Activated naive CD4-positive, alpha-beta T cell treated with Interleukin-2 at 50 U/mL for 16 hours (primary cell): ENCODE results near the gene PDLIM3.
"Not testable (repeated sequence)": the region's sequence is repeated elsewhere in the genome, so short reads cannot be mapped to it uniquely, and the experiment has no call there.

ENCODE experiments used
- DNase-seq: peaks from one replicate; pipeline ENCODE4 v3.0.0-alpha.2; 2020

Gene PDLIM3

GRCh38 chr4:185534866-185535611, at the start of gene PDLIM3:
TSS of gene PDLIM3 (minus strand) at chr4:185535507. CDS start at chr4:185535434, 73 bp downstream.
- no peak for DNase-seq

GRCh38 chr4:185583813-185584212, 48.5 kb upstream of the PDLIM3 start:
- no peak for DNase-seq

- no peak for DNase-seq
Measured at GRCh38 chr4:185582651-185583400, 47.5 kb upstream of the PDLIM3 start.

- no peak for DNase-seq
Measured at GRCh38 chr4:185580699-185581098, 45.4 kb upstream of the PDLIM3 start.

GRCh38 chr4:185578284-185578683, 43.0 kb upstream of the PDLIM3 start:
- no peak for DNase-seq

- no peak for DNase-seq
Measured at GRCh38 chr4:185576962-185577950, 41.9 kb upstream of the PDLIM3 start.

- no peak for DNase-seq
Measured at GRCh38 chr4:185576314-185576961, 41.1 kb upstream of the PDLIM3 start.

- DNase-seq = no peak
Measured at GRCh38 chr4:185573651-185574199, 38.4 kb upstream of the PDLIM3 start.

- no peak for DNase-seq
Measured at GRCh38 chr4:185570727-185571126, 35.4 kb upstream of the PDLIM3 start.

GRCh38 chr4:185567381-185568376, 32.4 kb upstream of the PDLIM3 start:
- DNase-seq = no peak

- no peak for DNase-seq
Measured at GRCh38 chr4:185566972-185567371, 31.7 kb upstream of the PDLIM3 start.

- no peak for DNase-seq
Measured at GRCh38 chr4:185566425-185566824, 31.1 kb upstream of the PDLIM3 start.

- no peak for DNase-seq
Measured at GRCh38 chr4:185565696-185566095, 30.4 kb upstream of the PDLIM3 start.

- no peak for DNase-seq
Measured at GRCh38 chr4:185564349-185564748, 29.0 kb upstream of the PDLIM3 start.

GRCh38 chr4:185562531-185562930, 27.2 kb upstream of the PDLIM3 start:
- DNase-seq = no peak

- DNase-seq = no peak
Measured at GRCh38 chr4:185560316-185560715, 25.0 kb upstream of the PDLIM3 start.

GRCh38 chr4:185559915-185560281, 24.6 kb upstream of the PDLIM3 start:
- no peak for DNase-seq

GRCh38 chr4:185559251-185559914, 24.1 kb upstream of the PDLIM3 start:
- not testable (repeated sequence) for DNase-seq

- no peak for DNase-seq
Measured at GRCh38 chr4:185554365-185555126, 19.2 kb upstream of the PDLIM3 start.

GRCh38 chr4:185552254-185552653, 16.9 kb upstream of the PDLIM3 start:
- DNase-seq = no peak
